Prostate gland (tissue), 2 donors: ENCODE measurements around the gene PPM1N.

Source experiments
- CTCF ChIP-seq, 4 experiments: fragments of 200-600 bp in 2 of 4; fragments of 450-650 bp in 2 of 4; sonication (generic) in 2 of 4; IDR thresholded peaks; 1 replicate in 3 of 4; 2 replicates in 1 of 4; pipeline ENCODE4 v1.5.1; 2016 to 2019; ENCODE audit warnings: antibody characterized with exemption in 4 of 4, mild to moderate bottlenecking in 2 of 4, moderate library complexity in 2 of 4
- POLR2A ChIP-seq: fragments of 450-650 bp; IDR thresholded peaks from one replicate; pipeline ENCODE4 v1.6.1; 2016; ENCODE audit warnings: antibody characterized with exemption, mild to moderate bottlenecking

- TF ChIP-seq CTCF (IDR thresholded peaks at IDR 0.05) = no peak
- TF ChIP-seq POLR2A = no peak
Measured at GRCh38 chr19:45505996-45506245, 7.7 kb downstream of the PPM1N start.
